Trophoblast cell (in vitro differentiated cells and primary cell): ENCODE results near the gene CYTH1.

Experiments used
- DNase-seq, 2 donors: peaks; one replicate each; pipeline ENCODE4 v3.0.0-alpha.2; 2016
- H2AFZ ChIP-seq: 2 replicates; pipeline ENCODE4 v1.6.1; 2013; ENCODE audit warnings: low read length, moderate library complexity, mild to moderate bottlenecking; ENCODE audit not compliant: insufficient read depth, poor library complexity
- H2AK5ac ChIP-seq: 2 replicates; pipeline ENCODE4 v1.6.1; 2013; ENCODE audit warnings: mild to moderate bottlenecking, low read length
- H2BK120ac ChIP-seq: 2 replicates; pipeline ENCODE4 v1.6.1; 2013; ENCODE audit warnings: low read length, mild to moderate bottlenecking, moderate library complexity; ENCODE audit not compliant: insufficient read depth, poor library complexity
- H2BK12ac ChIP-seq: 2 replicates; pipeline ENCODE4 v1.6.1; 2013; ENCODE audit warnings: mild to moderate bottlenecking, low read length, moderate library complexity
- H2BK5ac ChIP-seq: 2 replicates; pipeline ENCODE4 v1.6.1; 2013; ENCODE audit warnings: low read length, low read depth, moderate library complexity, mild to moderate bottlenecking; ENCODE audit not compliant: poor library complexity
- H3K14ac ChIP-seq: 2 replicates; pipeline ENCODE4 v1.6.1; 2013; ENCODE audit warnings: mild to moderate bottlenecking, low read length
- H3K18ac ChIP-seq: 2 replicates; pipeline ENCODE4 v1.6.1; 2013; ENCODE audit warnings: mild to moderate bottlenecking, low read length
- H3K23ac ChIP-seq: 2 replicates; pipeline ENCODE4 v1.6.1; 2013; ENCODE audit warnings: low read length
- H3K27ac ChIP-seq: 2 replicates; pipeline ENCODE4 v1.5.1; 2013; ENCODE audit warnings: low read depth, mild to moderate bottlenecking, inconsistent platforms, low read length, moderate library complexity
- H3K27me3 ChIP-seq: 2 replicates; pipeline ENCODE4 v1.6.1; 2013; ENCODE audit warnings: inconsistent platforms, mild to moderate bottlenecking, low read length, moderate library complexity; ENCODE audit not compliant: insufficient read depth
- H3K36me3 ChIP-seq, 2 experiments: 1 replicate in 1 of 2; 2 replicates in 1 of 2; pipeline ENCODE4 v1.6.1; 2013; ENCODE audit warnings: low read length in 2 of 2, mild to moderate bottlenecking in 2 of 2, moderate library complexity in 1 of 2; ENCODE audit not compliant: insufficient read depth in 2 of 2, control insufficient read depth in 1 of 2
- H3K4ac ChIP-seq: 2 replicates; pipeline ENCODE4 v1.6.1; 2013; ENCODE audit warnings: low read depth, mild to moderate bottlenecking, low read length, moderate library complexity
- H3K4me1 ChIP-seq, 2 experiments: 1 replicate in 1 of 2; 2 replicates in 1 of 2; pipeline ENCODE4 v1.6.1; 2013; ENCODE audit warnings: low read length in 2 of 2, mild to moderate bottlenecking in 2 of 2, moderate library complexity in 1 of 2; ENCODE audit not compliant: insufficient read depth in 2 of 2, control insufficient read depth in 1 of 2
- H3K4me2 ChIP-seq: 2 replicates; pipeline ENCODE4 v1.6.1; 2013; ENCODE audit warnings: inconsistent platforms, mild to moderate bottlenecking, low read length, moderate library complexity
- H3K4me3 ChIP-seq: 2 replicates; pipeline ENCODE4 v1.5.1; 2013; ENCODE audit warnings: mild to moderate bottlenecking, low read depth, low read length, inconsistent platforms
- H3K79me1 ChIP-seq: one replicate; pipeline ENCODE4 v1.6.1; 2013; ENCODE audit warnings: low read length
- H3K79me2 ChIP-seq: 2 replicates; pipeline ENCODE4 v1.6.1; 2013; ENCODE audit warnings: low read length, mild to moderate bottlenecking; ENCODE audit not compliant: control insufficient read depth, insufficient read depth, poor library complexity
- H3K9ac ChIP-seq: 2 replicates; pipeline ENCODE4 v1.6.1; 2013; ENCODE audit warnings: mild to moderate bottlenecking, low read length
- H3K9me3 ChIP-seq: 2 replicates; pipeline ENCODE4 v1.6.1; 2013; ENCODE audit warnings: low read depth, mild to moderate bottlenecking, control low read depth, inconsistent platforms, low read length; ENCODE audit not compliant: insufficient read depth
- H4K12ac ChIP-seq: 2 replicates; pipeline ENCODE4 v1.6.1; 2013; ENCODE audit warnings: low read depth, mild to moderate bottlenecking, low read length, moderate library complexity
- H4K8ac ChIP-seq: 2 replicates; pipeline ENCODE4 v1.6.1; 2013; ENCODE audit warnings: low read depth, mild to moderate bottlenecking, low read length, moderate library complexity
- H4K91ac ChIP-seq: one replicate; pipeline ENCODE4 v1.6.1; 2013; ENCODE audit warnings: low read depth, mild to moderate bottlenecking, low read length, moderate library complexity
- WGBS: extraction: QIAGEN DNeasy Blood & Tissue Kit; methylation state at CpG from one replicate; pipeline ENCODE4 v1.1.7; 2013; ENCODE audit warnings: missing lambda C conversion rate; ENCODE audit not compliant: insufficient read length, insufficient coverage; ENCODE audit errors: extremely low coverage; 5-methylcytosine and 5-hydroxymethylcytosine counted together

The CYTH1 gene

GRCh38 chr17:78783711-78784324 is 1.7 kb upstream of the CYTH1 start:
- Histone ChIP-seq H2AK5ac (no peak overlapping the region), H2BK12ac (no peak overlapping the region), H4K91ac (no peak overlapping the region), H3K23ac (no peak overlapping the region), H3K27me3 (no peaks in the 10 kb centered on the region), H2AFZ (no peak overlapping the region), H2BK120ac (no peak overlapping the region), H4K12ac (no peak overlapping the region), H3K9ac (no peak overlapping the region), H3K4me3 (no peak overlapping the region), H3K79me1 (peaks cover 14% of the 10 kb centered on the region), H3K4me1 (no peaks in the 10 kb centered on the region), H3K79me2 (peaks cover 11% of the 10 kb centered on the region), H3K9me3 (no peaks in the 10 kb centered on the region), H3K4me2 (no peak overlapping the region), H3K27ac (no peak overlapping the region), H3K18ac (no peak overlapping the region), H3K4ac (no peak overlapping the region), H3K14ac (no peak overlapping the region), H4K8ac (no peak overlapping the region), H2BK5ac (no peak overlapping the region), H3K36me3 (peaks cover 0 to 2% of the 10 kb centered on the region in 2 experiments)
- DNase-seq, result peak in 1 of 2 donors; percentile 69
- no CpG with 5 or more reads among the region's 7 CpGs for WGBS

DNA sequence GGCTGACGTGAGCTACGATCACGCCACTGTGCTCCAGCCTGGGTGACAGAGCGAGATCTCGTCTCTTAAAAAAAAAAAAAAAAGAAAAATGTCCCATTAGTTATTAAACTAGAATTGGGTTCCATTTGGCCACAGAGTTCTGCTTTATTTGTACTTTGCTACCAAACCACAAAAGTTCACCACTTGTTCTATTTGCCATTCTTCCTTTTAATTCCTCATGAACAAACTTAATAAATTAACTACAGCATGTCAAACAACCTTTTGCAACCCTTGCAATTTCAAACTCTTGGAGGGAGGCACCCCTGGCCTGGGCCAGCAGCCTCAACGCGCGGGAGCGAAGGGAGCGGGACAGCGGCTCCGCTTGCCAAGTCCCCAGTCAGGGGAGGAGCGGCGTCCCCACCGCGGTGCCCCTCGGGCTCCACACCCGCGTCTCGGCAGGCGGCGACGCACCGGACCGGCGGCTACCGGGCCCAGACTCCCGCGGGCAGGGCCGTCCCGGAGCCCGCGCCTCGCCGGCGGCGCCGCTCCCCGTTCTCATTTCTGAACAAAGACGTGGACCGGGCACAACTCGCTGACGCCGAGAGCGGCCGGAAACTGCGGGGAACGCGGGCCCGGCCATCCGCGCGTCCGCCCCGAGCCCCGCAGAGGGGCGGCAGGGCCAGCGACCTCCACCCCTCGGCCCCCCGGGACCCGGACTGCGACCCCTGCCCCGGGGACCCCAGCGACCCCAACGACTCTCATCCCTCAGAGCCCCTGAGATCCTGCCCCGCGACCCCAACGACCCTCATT is 775 bp downstream of the CYTH1 start:
- H4K8ac ChIP-seq, result peak overlapping the region; percentile 48
- peaks cover 11% of the 10 kb centered on the region for H3K79me2 ChIP-seq
- peak overlapping the region; percentile 39 for H2BK5ac ChIP-seq
- peak overlapping the region; percentile 98 for H3K4me3 ChIP-seq
- peak in 1 of 2 donors; percentile 56 for DNase-seq
- peak overlapping the region; percentile 81 for H3K4ac ChIP-seq
- peak overlapping the region; percentile 99 for H3K18ac ChIP-seq
- no peaks in the 10 kb centered on the region for H3K36me3 ChIP-seq
- H3K79me1 ChIP-seq, result peaks cover 14% of the 10 kb centered on the region
- H3K27me3 ChIP-seq, result no peaks in the 10 kb centered on the region
- H3K9ac ChIP-seq, result peak overlapping the region; percentile 88
- H3K14ac ChIP-seq, result peak overlapping the region; percentile 93
- peak overlapping the region; percentile 96 for H3K4me2 ChIP-seq
- peak overlapping the region; percentile 95 for H4K12ac ChIP-seq
- no CpG with 5 or more reads among the region's 68 CpGs for WGBS
- no peak overlapping the region for H3K27ac ChIP-seq
- peak overlapping the region; percentile 95 for H2AFZ ChIP-seq
- H2BK120ac ChIP-seq, result peak overlapping the region; percentile 79
- H3K4me1 ChIP-seq, result no peaks in the 10 kb centered on the region
- H2AK5ac ChIP-seq, result peak overlapping the region; percentile 66
- H2BK12ac ChIP-seq, result peak overlapping the region; percentile 27
- H3K9me3 ChIP-seq, result no peaks in the 10 kb centered on the region
- peak overlapping the region; percentile 87 for H3K23ac ChIP-seq
- peak overlapping the region; percentile 76 for H4K91ac ChIP-seq

DNA sequence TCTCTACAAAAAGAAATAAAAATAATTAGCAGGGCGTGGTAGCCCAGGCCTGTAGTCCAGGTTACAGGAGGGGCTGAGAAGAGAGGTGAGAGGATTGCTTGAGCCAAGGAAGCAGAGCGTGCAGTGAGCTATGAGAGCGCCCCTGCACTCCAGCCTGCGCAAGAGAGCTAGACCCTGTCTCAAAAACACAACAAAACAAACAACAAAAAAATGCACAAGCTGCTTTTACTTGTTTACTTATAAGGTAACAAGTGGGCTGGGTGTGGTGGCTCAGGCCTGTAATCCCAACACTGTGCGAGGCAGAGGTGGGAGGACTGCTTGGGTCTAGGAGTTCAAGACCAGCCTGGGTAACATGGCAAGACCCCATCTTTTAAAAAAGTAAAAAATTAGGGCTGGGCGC is 1.7 kb downstream of the CYTH1 start:
- Histone ChIP-seq H2AK5ac (no peak overlapping the region), H2BK120ac (no peak overlapping the region), H3K4me1 (no peaks in the 10 kb centered on the region), H3K27ac (no peak overlapping the region), H2BK5ac (no peak overlapping the region), H3K27me3 (no peaks in the 10 kb centered on the region), H3K4ac (no peak overlapping the region), H3K4me2 (no peak overlapping the region), H3K79me1 (peaks cover 14% of the 10 kb centered on the region), H3K9ac (no peak overlapping the region), H3K79me2 (peaks cover 11% of the 10 kb centered on the region), H4K91ac (no peak overlapping the region), H2AFZ (no peak overlapping the region), H2BK12ac (no peak overlapping the region), H3K18ac (no peak overlapping the region), H3K4me3 (no peak overlapping the region), H3K9me3 (no peaks in the 10 kb centered on the region), H4K8ac (no peak overlapping the region), H4K12ac (no peak overlapping the region), H3K14ac (no peak overlapping the region), H3K23ac (no peak overlapping the region), H3K36me3 (no peaks in the 10 kb centered on the region)
- no CpG with 5 or more reads among the region's 6 CpGs for WGBS
- no peak for DNase-seq

- Histone ChIP-seq H3K18ac (no peak overlapping the region), H3K14ac (no peak overlapping the region), H2BK120ac (no peak overlapping the region), H2BK12ac (no peak overlapping the region), H4K12ac (no peak overlapping the region), H3K79me1 (peaks cover 14% of the 10 kb centered on the region), H3K4me2 (no peak overlapping the region), H3K27me3 (no peaks in the 10 kb centered on the region), H4K8ac (no peak overlapping the region), H2AFZ (no peak overlapping the region), H3K9me3 (no peaks in the 10 kb centered on the region), H2AK5ac (no peak overlapping the region), H3K36me3 (no peaks in the 10 kb centered on the region), H2BK5ac (no peak overlapping the region), H3K9ac (no peak overlapping the region), H3K4ac (no peak overlapping the region), H3K4me3 (no peak overlapping the region), H3K4me1 (peaks cover under 1 to 2% of the 10 kb centered on the region in 2 experiments), H3K79me2 (peaks cover 11% of the 10 kb centered on the region), H3K27ac (no peak overlapping the region), H3K23ac (no peak overlapping the region), H4K91ac (no peak overlapping the region)
- no CpG with 5 or more reads among the region's 3 CpGs for WGBS
- no peak for DNase-seq
Observed at GRCh38 chr17:78779850-78780249, 2.2 kb downstream of the CYTH1 start.
